ENCODE results near the gene PRPS2. TPM values are rescaled to one million over a fixed set of nuclear protein-coding genes. Genes with fewer than 3 reads are reported as not detected.

PRPS2 gene
- total RNA-seq, 1 experiment from 2014 or later = 38.4 TPM

DNA sequence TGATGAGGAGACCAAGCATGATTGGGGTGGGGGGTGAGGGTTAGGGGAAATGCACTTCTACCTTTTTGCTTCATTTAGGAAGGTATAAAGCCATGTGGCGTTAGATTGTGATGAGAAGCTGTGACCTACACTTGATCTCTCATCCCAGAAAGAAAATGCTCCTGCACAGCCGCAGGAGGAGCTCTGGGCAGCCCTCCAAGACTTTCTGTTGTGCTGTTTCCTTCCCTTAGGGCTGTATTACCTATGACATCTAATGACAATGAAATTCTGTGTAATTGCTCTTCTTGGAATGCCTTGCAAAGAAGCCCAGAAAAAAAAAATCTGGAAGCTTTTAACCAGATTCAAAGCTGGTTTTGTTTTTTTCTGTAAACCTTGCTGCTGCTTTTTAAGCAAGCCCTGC lies 13.4 kb downstream of the PRPS2 start:
- no peaks in the 10 kb centered on the region for H3K27me3 Mint-ChIP-seq (ENCODE audit: low read depth)
- peaks cover 11% of the 10 kb centered on the region for H3K4me1 Mint-ChIP-seq
- ChIA-PET CTCF (no interaction called here), POLR2A (no interaction called here)
- ATAC-seq (no peak), DNase-seq (ENCODE audit: low spot score) (no peak)
- no peaks in the 10 kb centered on the region for H3K9me3 Mint-ChIP-seq
- H3K27ac Mint-ChIP-seq = no peak overlapping the region
- no peak overlapping the region for H3K4me3 Mint-ChIP-seq
- peaks cover 43% of the 10 kb centered on the region for H3K36me3 Mint-ChIP-seq
- TF ChIP-seq GRHL2 (CRISPR knock-in tag; IDR thresholded peaks at IDR 0.05; ENCODE audit: insufficient replicate concordance, severe bottlenecking) (no peak), HMGXB4 (CRISPR knock-in tag; IDR thresholded peaks at IDR 0.05) (no peak), FOXJ3 (CRISPR knock-in tag; IDR thresholded peaks at IDR 0.05; ENCODE audit: borderline replicate concordance) (no peak), ZNF396 (CRISPR knock-in tag; IDR thresholded peaks at IDR 0.05; ENCODE audit: borderline replicate concordance) (no peak), MLX (CRISPR knock-in tag; IDR thresholded peaks at IDR 0.05) (no peak), FOXP1 (CRISPR knock-in tag; IDR thresholded peaks at IDR 0.05; ENCODE audit: borderline replicate concordance) (no peak), ZNF138 (CRISPR knock-in tag; conservative IDR thresholded peaks at IDR 0.05) (no peak), ZBTB21 (CRISPR knock-in tag; IDR thresholded peaks at IDR 0.05; ENCODE audit: borderline replicate concordance) (no peak), CREB1 (CRISPR knock-in tag; IDR thresholded peaks at IDR 0.05) (no peak), ZNF671 (CRISPR knock-in tag; IDR thresholded peaks at IDR 0.05) (no peak), OVOL2 (CRISPR knock-in tag; IDR thresholded peaks at IDR 0.05; ENCODE audit: borderline replicate concordance) (no peak), ESRRA (CRISPR knock-in tag; IDR thresholded peaks at IDR 0.05; ENCODE audit: borderline replicate concordance) (no peak)
- TF ChIP-seq, protein P1, sequence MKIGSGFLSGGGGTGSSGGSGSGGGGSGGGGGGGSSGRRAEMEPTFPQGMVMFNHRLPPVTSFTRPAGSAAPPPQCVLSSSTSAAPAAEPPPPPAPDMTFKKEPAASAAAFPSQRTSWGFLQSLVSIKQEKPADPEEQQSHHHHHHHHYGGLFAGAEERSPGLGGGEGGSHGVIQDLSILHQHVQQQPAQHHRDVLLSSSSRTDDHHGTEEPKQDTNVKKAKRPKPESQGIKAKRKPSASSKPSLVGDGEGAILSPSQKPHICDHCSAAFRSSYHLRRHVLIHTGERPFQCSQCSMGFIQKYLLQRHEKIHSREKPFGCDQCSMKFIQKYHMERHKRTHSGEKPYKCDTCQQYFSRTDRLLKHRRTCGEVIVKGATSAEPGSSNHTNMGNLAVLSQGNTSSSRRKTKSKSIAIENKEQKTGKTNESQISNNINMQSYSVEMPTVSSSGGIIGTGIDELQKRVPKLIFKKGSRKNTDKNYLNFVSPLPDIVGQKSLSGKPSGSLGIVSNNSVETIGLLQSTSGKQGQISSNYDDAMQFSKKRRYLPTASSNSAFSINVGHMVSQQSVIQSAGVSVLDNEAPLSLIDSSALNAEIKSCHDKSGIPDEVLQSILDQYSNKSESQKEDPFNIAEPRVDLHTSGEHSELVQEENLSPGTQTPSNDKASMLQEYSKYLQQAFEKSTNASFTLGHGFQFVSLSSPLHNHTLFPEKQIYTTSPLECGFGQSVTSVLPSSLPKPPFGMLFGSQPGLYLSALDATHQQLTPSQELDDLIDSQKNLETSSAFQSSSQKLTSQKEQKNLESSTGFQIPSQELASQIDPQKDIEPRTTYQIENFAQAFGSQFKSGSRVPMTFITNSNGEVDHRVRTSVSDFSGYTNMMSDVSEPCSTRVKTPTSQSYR (CRISPR knock-in tag; IDR thresholded peaks at IDR 0.05) = no peak
- TF ChIP-seq, protein P2, sequence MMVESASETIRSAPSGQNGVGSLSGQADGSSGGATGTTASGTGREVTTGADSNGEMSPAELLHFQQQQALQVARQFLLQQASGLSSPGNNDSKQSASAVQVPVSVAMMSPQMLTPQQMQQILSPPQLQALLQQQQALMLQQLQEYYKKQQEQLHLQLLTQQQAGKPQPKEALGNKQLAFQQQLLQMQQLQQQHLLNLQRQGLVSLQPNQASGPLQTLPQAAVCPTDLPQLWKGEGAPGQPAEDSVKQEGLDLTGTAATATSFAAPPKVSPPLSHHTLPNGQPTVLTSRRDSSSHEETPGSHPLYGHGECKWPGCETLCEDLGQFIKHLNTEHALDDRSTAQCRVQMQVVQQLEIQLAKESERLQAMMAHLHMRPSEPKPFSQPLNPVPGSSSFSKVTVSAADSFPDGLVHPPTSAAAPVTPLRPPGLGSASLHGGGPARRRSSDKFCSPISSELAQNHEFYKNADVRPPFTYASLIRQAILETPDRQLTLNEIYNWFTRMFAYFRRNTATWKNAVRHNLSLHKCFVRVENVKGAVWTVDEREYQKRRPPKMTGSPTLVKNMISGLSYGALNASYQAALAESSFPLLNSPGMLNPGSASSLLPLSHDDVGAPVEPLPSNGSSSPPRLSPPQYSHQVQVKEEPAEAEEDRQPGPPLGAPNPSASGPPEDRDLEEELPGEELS (CRISPR knock-in tag; IDR thresholded peaks at IDR 0.05) = no peak
- TF ChIP-seq, protein P3, sequence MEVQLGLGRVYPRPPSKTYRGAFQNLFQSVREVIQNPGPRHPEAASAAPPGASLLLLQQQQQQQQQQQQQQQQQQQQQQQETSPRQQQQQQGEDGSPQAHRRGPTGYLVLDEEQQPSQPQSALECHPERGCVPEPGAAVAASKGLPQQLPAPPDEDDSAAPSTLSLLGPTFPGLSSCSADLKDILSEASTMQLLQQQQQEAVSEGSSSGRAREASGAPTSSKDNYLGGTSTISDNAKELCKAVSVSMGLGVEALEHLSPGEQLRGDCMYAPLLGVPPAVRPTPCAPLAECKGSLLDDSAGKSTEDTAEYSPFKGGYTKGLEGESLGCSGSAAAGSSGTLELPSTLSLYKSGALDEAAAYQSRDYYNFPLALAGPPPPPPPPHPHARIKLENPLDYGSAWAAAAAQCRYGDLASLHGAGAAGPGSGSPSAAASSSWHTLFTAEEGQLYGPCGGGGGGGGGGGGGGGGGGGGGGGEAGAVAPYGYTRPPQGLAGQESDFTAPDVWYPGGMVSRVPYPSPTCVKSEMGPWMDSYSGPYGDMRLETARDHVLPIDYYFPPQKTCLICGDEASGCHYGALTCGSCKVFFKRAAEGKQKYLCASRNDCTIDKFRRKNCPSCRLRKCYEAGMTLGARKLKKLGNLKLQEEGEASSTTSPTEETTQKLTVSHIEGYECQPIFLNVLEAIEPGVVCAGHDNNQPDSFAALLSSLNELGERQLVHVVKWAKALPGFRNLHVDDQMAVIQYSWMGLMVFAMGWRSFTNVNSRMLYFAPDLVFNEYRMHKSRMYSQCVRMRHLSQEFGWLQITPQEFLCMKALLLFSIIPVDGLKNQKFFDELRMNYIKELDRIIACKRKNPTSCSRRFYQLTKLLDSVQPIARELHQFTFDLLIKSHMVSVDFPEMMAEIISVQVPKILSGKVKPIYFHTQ (CRISPR knock-in tag; IDR thresholded peaks at IDR 0.05) = no peak

DNA sequence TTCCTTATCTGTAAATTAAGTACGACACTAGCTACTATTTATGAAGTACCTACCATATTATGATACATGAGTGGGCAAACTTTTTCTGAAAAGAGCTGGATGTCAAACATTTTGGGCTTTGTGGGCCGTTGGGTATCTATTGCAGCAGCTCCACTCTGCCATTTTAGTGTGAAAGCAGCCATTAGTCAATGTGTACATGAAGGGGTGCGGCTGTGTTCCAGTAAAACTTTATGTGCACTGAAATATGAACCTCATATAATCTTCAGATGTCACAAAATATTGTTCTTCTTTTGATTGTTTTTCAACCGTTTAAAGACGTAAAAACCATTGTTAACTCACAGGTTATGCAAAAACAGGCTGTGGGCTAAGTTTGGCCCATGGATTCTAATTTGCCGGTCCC lies 14.1 kb downstream of the PRPS2 start:
- Mint-ChIP-seq H3K36me3 (peaks cover 41% of the 10 kb centered on the region), H3K4me1 (peaks cover 18% of the 10 kb centered on the region), H3K27ac (no peak overlapping the region), H3K9me3 (no peaks in the 10 kb centered on the region), H3K4me3 (no peak overlapping the region), H3K27me3 (ENCODE audit: low read depth) (no peaks in the 10 kb centered on the region)
- no peak for DNase-seq (ENCODE audit: low spot score)
- POLR2A ChIA-PET = no interaction called here
- ATAC-seq = no peak
- CTCF ChIA-PET = no interaction called here
- TF ChIP-seq CREM (CRISPR knock-in tag; IDR thresholded peaks at IDR 0.05) = no peak
- no peak for TF ChIP-seq ZNF671 (CRISPR knock-in tag; IDR thresholded peaks at IDR 0.05)
- TF ChIP-seq GABPB1 (CRISPR knock-in tag; IDR thresholded peaks at IDR 0.05) = no peak
- TF ChIP-seq, protein P4, sequence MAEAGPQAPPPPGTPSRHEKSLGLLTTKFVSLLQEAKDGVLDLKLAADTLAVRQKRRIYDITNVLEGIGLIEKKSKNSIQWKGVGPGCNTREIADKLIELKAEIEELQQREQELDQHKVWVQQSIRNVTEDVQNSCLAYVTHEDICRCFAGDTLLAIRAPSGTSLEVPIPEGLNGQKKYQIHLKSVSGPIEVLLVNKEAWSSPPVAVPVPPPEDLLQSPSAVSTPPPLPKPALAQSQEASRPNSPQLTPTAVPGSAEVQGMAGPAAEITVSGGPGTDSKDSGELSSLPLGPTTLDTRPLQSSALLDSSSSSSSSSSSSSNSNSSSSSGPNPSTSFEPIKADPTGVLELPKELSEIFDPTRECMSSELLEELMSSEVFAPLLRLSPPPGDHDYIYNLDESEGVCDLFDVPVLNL (CRISPR knock-in tag; IDR thresholded peaks at IDR 0.05; ENCODE audit: borderline replicate concordance, low read depth) = no peak
- no peak for TF ChIP-seq EMX1 (CRISPR knock-in tag; IDR thresholded peaks at IDR 0.05)
- no peak for TF ChIP-seq NFATC4 (CRISPR knock-in tag; IDR thresholded peaks at IDR 0.05)
- TF ChIP-seq, protein P5, sequence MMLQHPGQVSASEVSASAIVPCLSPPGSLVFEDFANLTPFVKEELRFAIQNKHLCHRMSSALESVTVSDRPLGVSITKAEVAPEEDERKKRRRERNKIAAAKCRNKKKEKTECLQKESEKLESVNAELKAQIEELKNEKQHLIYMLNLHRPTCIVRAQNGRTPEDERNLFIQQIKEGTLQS (CRISPR knock-in tag; conservative IDR thresholded peaks at IDR 0.05) = no peak
- no peak for TF ChIP-seq CREB1 (CRISPR knock-in tag; IDR thresholded peaks at IDR 0.05)
- no peak for TF ChIP-seq IRF2 (CRISPR knock-in tag; IDR thresholded peaks at IDR 0.05; ENCODE audit: borderline replicate concordance, low read depth)
- TF ChIP-seq ELF4 (CRISPR knock-in tag; IDR thresholded peaks at IDR 0.05; ENCODE audit: low read depth) = no peak
- no peak for TF ChIP-seq JAZF1 (CRISPR knock-in tag; IDR thresholded peaks at IDR 0.05)
- TF ChIP-seq FOXK1 (CRISPR knock-in tag; IDR thresholded peaks at IDR 0.05) = no peak

Data from WTC11 (cell line).